OCI-LY1 (cell line): ENCODE data around the gene THAP8.

Source experiments
- CTCF ChIP-seq: fragments of 200-600 bp; sonication (generic), shearing (Covaris generic); IDR thresholded peaks from 2 replicates; pipeline ENCODE4 v1.5.1; 2017; ENCODE audit warnings: mild to moderate bottlenecking, antibody characterized with exemption, low read length, moderate library complexity, mixed read lengths
- EZH2 ChIP-seq: fragments of 200-600 bp; sonication (generic), shearing (Covaris generic); IDR thresholded peaks from 2 replicates; pipeline ENCODE4 v1.8.0; 2017; ENCODE audit warnings: borderline replicate concordance, mixed run types, mild to moderate bottlenecking, antibody characterized with exemption, low read length, moderate library complexity, mixed read lengths

- TF ChIP-seq CTCF, result no peak
- TF ChIP-seq EZH2, result no peak
Measured at GRCh38 chr19:35988824-35989223, 65.3 kb downstream of the THAP8 start.
